Adrenal gland (tissue), 12 donors: ENCODE measurements around the gene SSBP2. TPM values are rescaled to one million over a fixed set of nuclear protein-coding genes. Genes with fewer than 3 reads are reported as not detected.

Experiments used
- DNase-seq, 7 donors: peaks; one replicate each; pipeline ENCODE4 v3.0.0-alpha.2; 2019 to 2020
- H3K27ac ChIP-seq, 5 donors: fragments of 200-600 bp; sonication (generic) in 4 of 5; 1 replicate in 3 of 5; 2 replicates in 2 of 5; pipeline versions ENCODE4 v1.5.1 to v1.8.0; 2016 to 2020; ENCODE audit warnings: mild to moderate bottlenecking in 1 of 5
- H3K27me3 ChIP-seq: fragments of 200-600 bp; 2 replicates; pipeline ENCODE4 v1.8.0; 2021
- H3K36me3 ChIP-seq, 2 donors: fragments of 200-600 bp; replicated peaks in 1 of 2; 1 replicate in 1 of 2; 2 replicates in 1 of 2; pipeline versions ENCODE4 v1.5.1 to v1.8.0; 2018 to 2022
- H3K4me1 ChIP-seq, 2 donors: fragments of 200-600 bp; replicated peaks in 1 of 2; 1 replicate in 1 of 2; 2 replicates in 1 of 2; pipeline versions ENCODE4 v1.5.1 to v1.8.0; 2018 to 2021
- H3K4me3 ChIP-seq, 4 donors: fragments of 200-600 bp; sonication (generic) in 3 of 4; one replicate each; pipeline ENCODE4 v1.5.1; 2016 to 2018
- H3K9me3 ChIP-seq, 3 donors: fragments of 200-600 bp; sonication (generic) in 1 of 3; replicated peaks in 1 of 3; 1 replicate in 2 of 3; 2 replicates in 1 of 3; pipeline versions ENCODE4 v1.5.1 to v1.8.0; 2016 to 2021
- POLR2A ChIP-seq, 2 donors: fragments of 450-650 bp; IDR thresholded peaks; one replicate each; pipeline ENCODE4 v1.6.1; 2017; ENCODE audit warnings: antibody characterized with exemption in 2 of 2, mild to moderate bottlenecking in 2 of 2, moderate library complexity in 1 of 2
- WGBS, 4 donors: extraction: QIAGEN DNeasy Blood & Tissue Kit in 2 of 4; methylation state at CpG; one replicate each; pipeline versions ENCODE4 v1.1.5 to v1.1.7; 2013 to 2017; 5-methylcytosine and 5-hydroxymethylcytosine counted together
- intact Hi-C, 2 donors: fragments of 100-400 bp; cut with DNase I; formaldehyde crosslinking; loops; one replicate each; pipeline versions ENCODE4 v1.14.1 to v1.15.0; 2022 to 2023
- polyA plus RNA-seq, 3 donors: library from polyadenylated mRNA; stranded (reverse); fragments of 200-250 nt in 2 of 3; fragments of 350-450 nt in 1 of 3; fragmentation: Illumina TruSeq in 1 of 3; extraction: RNeasy Lipid Tissue Mini Kit (QIAGEN cat#74804) in 1 of 3; gene quantifications; one replicate each; pipeline ENCODE4 v1.2.3, GENCODE V29; 2013 to 2014
- total RNA-seq, 9 donors: library from RNA; depleted of rRNA in 4 of 9; stranded (reverse); fragments of >200 nt in 4 of 9; fragments of 120-200 nt in 1 of 9; fragmentation: NEBNext Ultra II Directional in 1 of 9; extraction: Animal tissue kit (Norgen Biotek cat#: 25700) in 1 of 9; gene quantifications; one replicate each; pipeline versions ENCODE4 v1.1.0 to v1.2.4, GENCODE V29; 2013 to 2023
- TF ChIP-seq, protein P1 (sequence below), 6 experiments: fragments of 450-650 bp in 4 of 6; fragments of 200-600 bp in 2 of 6; sonication (generic) in 1 of 6; IDR thresholded peaks; 1 replicate in 5 of 6; 2 replicates in 1 of 6; pipeline versions ENCODE4 v1.5.1 to v1.8.0; 2016 to 2021; ENCODE audit warnings: antibody characterized with exemption in 6 of 6, mild to moderate bottlenecking in 2 of 6, moderate library complexity in 1 of 6
- donor health status: healthy with polysubstance abuse.
- donor health status: Bipolar disorder and iron deficiency.
- donor health status: DM: yes; HTN: yes; CAD: no.
- donor health status: DM: no; HTN: no; CAD: no.
- donor health status: DM: no; HTN: no; CAD: no.
- donor health status: DM: yes; HTN: yes; CAD: no.

The SSBP2 gene
- total and polyA plus RNA-seq, 12 donors: 16.2 to 424 (median 25.4) TPM

DNA sequence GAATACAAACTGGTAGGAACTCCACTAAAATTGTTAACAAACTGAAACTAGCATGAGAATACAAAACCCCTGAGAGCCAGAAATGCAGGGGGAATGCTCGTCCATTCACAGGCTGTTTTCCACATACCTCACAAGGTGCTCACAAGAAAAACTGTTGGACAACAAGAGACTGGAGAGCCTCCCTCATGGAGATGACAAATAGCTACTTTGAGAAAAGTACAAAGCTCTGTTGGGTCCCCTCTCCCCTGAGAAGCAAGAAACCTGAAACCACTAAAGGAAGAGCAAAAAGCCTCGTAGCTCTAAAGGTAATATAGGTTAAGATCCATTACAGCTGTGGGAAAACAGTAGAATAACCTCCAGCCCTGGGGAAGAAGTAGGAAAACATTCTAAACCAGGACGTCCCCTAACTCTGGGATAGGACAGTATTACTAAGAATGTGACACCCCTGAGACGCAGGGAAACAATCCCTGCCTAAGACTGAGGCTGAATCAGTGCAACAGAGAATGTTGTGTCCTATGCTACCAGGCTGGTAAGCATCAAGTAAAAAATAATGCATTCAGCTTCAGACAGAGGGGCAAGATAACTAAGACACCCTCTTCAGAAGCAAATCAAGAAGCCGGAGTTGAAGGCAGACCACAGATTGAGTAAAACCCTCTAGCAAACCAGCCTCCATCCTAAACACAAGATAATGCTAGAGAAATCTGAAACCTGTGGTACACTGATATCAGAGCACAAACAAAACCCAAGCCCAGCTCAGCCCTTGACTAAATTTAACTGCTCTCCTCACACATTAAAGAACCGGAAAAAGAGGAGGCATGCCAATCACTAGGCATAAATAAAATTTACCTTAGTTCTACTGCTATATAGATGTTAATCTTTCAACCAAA lies 160.2 kb downstream of the SSBP2 start:
- 89 to 93% (median 91%) methylated on average over 6 of the region's 6 CpGs for WGBS, 4 donors
- DNase-seq: no peak
- no peak overlapping the region for H3K27ac ChIP-seq
- peaks cover 4 to 9% of the 10 kb centered on the region in 2 donors for H3K4me1 ChIP-seq
- H3K27me3 ChIP-seq: no peaks in the 10 kb centered on the region
- H3K4me3 ChIP-seq: no peak overlapping the region
- no peaks in the 10 kb centered on the region for H3K36me3 ChIP-seq
- H3K9me3 ChIP-seq: no peaks in the 10 kb centered on the region
- intact Hi-C loops: no loop called here
- TF ChIP-seq, protein P1, sequence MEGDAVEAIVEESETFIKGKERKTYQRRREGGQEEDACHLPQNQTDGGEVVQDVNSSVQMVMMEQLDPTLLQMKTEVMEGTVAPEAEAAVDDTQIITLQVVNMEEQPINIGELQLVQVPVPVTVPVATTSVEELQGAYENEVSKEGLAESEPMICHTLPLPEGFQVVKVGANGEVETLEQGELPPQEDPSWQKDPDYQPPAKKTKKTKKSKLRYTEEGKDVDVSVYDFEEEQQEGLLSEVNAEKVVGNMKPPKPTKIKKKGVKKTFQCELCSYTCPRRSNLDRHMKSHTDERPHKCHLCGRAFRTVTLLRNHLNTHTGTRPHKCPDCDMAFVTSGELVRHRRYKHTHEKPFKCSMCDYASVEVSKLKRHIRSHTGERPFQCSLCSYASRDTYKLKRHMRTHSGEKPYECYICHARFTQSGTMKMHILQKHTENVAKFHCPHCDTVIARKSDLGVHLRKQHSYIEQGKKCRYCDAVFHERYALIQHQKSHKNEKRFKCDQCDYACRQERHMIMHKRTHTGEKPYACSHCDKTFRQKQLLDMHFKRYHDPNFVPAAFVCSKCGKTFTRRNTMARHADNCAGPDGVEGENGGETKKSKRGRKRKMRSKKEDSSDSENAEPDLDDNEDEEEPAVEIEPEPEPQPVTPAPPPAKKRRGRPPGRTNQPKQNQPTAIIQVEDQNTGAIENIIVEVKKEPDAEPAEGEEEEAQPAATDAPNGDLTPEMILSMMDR (IDR thresholded peaks at IDR 0.05): no peak
- no peak for TF ChIP-seq POLR2A (IDR thresholded peaks at IDR 0.05)

DNA sequence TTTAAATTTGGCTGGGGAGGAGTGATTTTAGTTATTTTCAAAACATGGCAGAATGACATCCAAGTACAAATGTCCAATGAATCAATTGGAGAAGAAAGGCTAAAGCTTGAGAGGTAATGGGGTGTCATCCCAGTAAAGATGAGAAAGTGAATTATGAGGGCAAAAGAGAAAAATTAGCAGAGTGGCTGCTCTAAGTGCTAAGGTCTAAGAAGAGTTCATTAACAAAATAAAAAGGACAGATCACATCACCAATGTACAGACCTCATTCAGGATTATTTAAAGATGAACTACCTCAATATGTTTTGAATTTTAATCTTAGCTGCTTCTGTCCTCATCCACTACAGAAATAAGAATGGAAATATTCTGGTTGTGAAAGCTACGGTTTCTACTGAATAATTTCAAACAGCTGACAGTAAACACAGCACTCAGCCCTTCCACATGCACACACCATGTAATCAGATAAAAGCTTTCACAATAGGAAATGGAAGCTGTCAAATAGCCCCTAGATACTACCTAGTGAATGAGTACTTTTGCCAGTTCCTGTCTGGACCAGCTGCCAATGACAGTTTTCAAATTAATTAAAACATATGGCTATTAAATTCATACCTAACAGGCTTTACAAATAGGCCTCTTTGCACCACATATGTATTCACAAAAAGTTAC lies 171.5 kb downstream of the SSBP2 start:
- Histone ChIP-seq H3K36me3 (no peaks in the 10 kb centered on the region), H3K9me3 (peaks cover 0 to 2% (median 0%) of the 10 kb centered on the region in 3 donors), H3K4me1 (peaks cover 6 to 7% of the 10 kb centered on the region in 2 donors), H3K4me3 (no peak overlapping the region), H3K27ac (no peak overlapping the region), H3K27me3 (no peaks in the 10 kb centered on the region)
- no peak for DNase-seq
- WGBS, 4 donors: 44 to 56% (median 53%) methylated on average over 1 of the region's 1 CpG
- intact Hi-C loops: no loop called here
- TF ChIP-seq, protein P1 (IDR thresholded peaks at IDR 0.05): no peak
- TF ChIP-seq POLR2A (IDR thresholded peaks at IDR 0.05): no peak

DNA sequence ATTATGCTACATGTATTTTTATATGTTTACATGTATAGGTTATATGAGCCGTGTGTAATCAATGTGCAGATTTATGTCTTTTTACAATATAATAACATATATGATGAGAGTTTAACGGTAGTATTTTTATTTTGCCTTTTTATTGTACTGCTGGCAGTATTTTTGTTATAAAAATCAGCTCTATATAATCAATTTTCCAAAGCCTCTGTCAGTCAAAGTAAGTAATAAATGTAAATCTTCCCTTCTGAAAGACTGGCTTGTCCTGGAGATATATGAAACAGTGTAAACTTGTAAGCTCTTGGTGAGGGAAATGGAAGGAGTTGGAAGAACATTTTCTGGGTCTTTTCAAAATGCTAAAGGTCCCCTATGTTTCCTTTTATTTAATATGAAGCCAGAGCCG lies 173.8 kb downstream of the SSBP2 start:
- Histone ChIP-seq H3K4me1 (no peaks in the 10 kb centered on the region), H3K27me3 (no peaks in the 10 kb centered on the region), H3K4me3 (no peak overlapping the region), H3K36me3 (no peaks in the 10 kb centered on the region), H3K9me3 (no peaks in the 10 kb centered on the region), H3K27ac (no peak overlapping the region)
- TF ChIP-seq, protein P1 (IDR thresholded peaks at IDR 0.05): no peak
- no peak for TF ChIP-seq POLR2A (IDR thresholded peaks at IDR 0.05)
- no peak for DNase-seq
- WGBS, 4 donors: 88 to 93% (median 91%) methylated on average over 3 of the region's 3 CpGs
- intact Hi-C loops: no loop called here

DNA sequence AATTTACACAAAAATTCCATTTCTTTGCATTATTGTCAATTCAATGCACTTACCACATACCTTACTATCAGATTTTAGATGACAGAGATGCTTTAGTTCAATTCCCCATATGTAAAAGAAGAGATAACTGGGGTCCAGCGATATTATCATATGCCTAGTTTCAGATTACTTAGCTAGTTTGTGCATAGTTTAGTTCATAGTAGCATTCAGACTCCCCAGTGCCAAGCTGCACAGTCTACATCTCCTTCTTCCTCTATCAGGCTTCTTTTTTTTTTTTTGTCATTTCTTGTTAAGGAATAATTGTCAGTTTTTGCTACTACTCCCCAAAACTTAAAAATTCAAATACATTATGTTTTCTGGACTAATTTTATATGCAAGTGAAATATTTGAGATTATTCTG lies 175.0 kb downstream of the SSBP2 start:
- intact Hi-C loops: no loop called here
- Histone ChIP-seq H3K4me3 (no peak overlapping the region), H3K27ac (no peak overlapping the region), H3K36me3 (no peaks in the 10 kb centered on the region), H3K9me3 (no peaks in the 10 kb centered on the region), H3K27me3 (no peaks in the 10 kb centered on the region), H3K4me1 (no peaks in the 10 kb centered on the region)
- 88 to 95% (median 91%) methylated on average over 1 of the region's 1 CpG for WGBS, 4 donors
- no peak for DNase-seq
- TF ChIP-seq, protein P1 (IDR thresholded peaks at IDR 0.05): no peak
- no peak for TF ChIP-seq POLR2A (IDR thresholded peaks at IDR 0.05)
